Stimulated activated effector memory CD8-positive, alpha-beta T cell treated with anti-CD3 and anti-CD28 coated beads, Interleukin-12 subunit alpha, Interleukin-12 subunit beta, amount 100 ng/mL, for 72 hours (primary cell): ENCODE data around the gene SPP2.
A peak's percentile ranks its signal among the peaks of the same experiment; 100 is the strongest.

Experiments used
- ATAC-seq: fragments of 150-1000 bp; cut with Tn5 transposase; 2 replicates; pipeline ENCODE4 v1.10.0; 2021
- DNase-seq, 2 donors: peaks; one replicate each; pipeline ENCODE4 v3.0.0; 2021 to 2022; ENCODE audit warnings: low spot score in 2 of 2
- H3K27ac Mint-ChIP-seq: one replicate; pipeline ENCODE4 v1.8.0; 2022; ENCODE audit warnings: mild to moderate bottlenecking, mixed read lengths
- H3K36me3 Mint-ChIP-seq: one replicate; pipeline ENCODE4 v1.8.0; 2022; ENCODE audit warnings: mild to moderate bottlenecking, mixed read lengths
- H3K4me1 Mint-ChIP-seq: one replicate; pipeline ENCODE4 v1.8.0; 2022; ENCODE audit warnings: mixed read lengths
- H3K4me3 Mint-ChIP-seq: one replicate; pipeline ENCODE4 v1.8.0; 2022; ENCODE audit warnings: mild to moderate bottlenecking, mixed read lengths
- H3K9me3 Mint-ChIP-seq: one replicate; pipeline ENCODE4 v1.8.0; 2022; ENCODE audit warnings: mixed read lengths

The SPP2 gene

GRCh38 chr2:234098681-234099080 lies 48.2 kb downstream of the SPP2 start:
- H3K36me3 Mint-ChIP-seq, result no peaks in the 10 kb centered on the region
- H3K4me3 Mint-ChIP-seq, result no peak overlapping the region
- DNase-seq, result no peak
- no peaks in the 10 kb centered on the region for H3K9me3 Mint-ChIP-seq
- peaks cover 38% of the 10 kb centered on the region for H3K4me1 Mint-ChIP-seq
- ATAC-seq, result no peak
- H3K27ac Mint-ChIP-seq, result no peak overlapping the region

- DNase-seq (no peak), ATAC-seq (no peak)
- Mint-ChIP-seq H3K36me3 (no peaks in the 10 kb centered on the region), H3K4me1 (peaks cover 38% of the 10 kb centered on the region), H3K9me3 (no peaks in the 10 kb centered on the region), H3K27ac (no peak overlapping the region), H3K4me3 (no peak overlapping the region)
Observed at GRCh38 chr2:234099266-234099665, 48.8 kb downstream of the SPP2 start.

GRCh38 chr2:234100686-234101085 lies 50.2 kb downstream of the SPP2 start:
- DNase-seq (no peak), ATAC-seq (peak; percentile 62)
- Mint-ChIP-seq H3K27ac (peak overlapping the region; percentile 30), H3K9me3 (no peaks in the 10 kb centered on the region), H3K4me3 (no peak overlapping the region), H3K36me3 (no peaks in the 10 kb centered on the region), H3K4me1 (peaks cover 38% of the 10 kb centered on the region)

- Mint-ChIP-seq H3K4me3 (no peak overlapping the region), H3K36me3 (no peaks in the 10 kb centered on the region), H3K9me3 (no peaks in the 10 kb centered on the region), H3K27ac (no peak overlapping the region), H3K4me1 (peaks cover 38% of the 10 kb centered on the region)
- ATAC-seq (no peak), DNase-seq (no peak)
Observed at GRCh38 chr2:234102112-234102511, 51.6 kb downstream of the SPP2 start.

- Mint-ChIP-seq H3K4me1 (peaks cover 15% of the 10 kb centered on the region), H3K4me3 (no peak overlapping the region), H3K27ac (no peak overlapping the region), H3K9me3 (no peaks in the 10 kb centered on the region), H3K36me3 (no peaks in the 10 kb centered on the region)
- ATAC-seq (no peak), DNase-seq (no peak)
Observed at GRCh38 chr2:234107861-234108260, 57.4 kb downstream of the SPP2 start.

- no peak overlapping the region for H3K4me3 Mint-ChIP-seq
- H3K36me3 Mint-ChIP-seq, result no peaks in the 10 kb centered on the region
- no peak for ATAC-seq
- H3K9me3 Mint-ChIP-seq, result no peaks in the 10 kb centered on the region
- H3K27ac Mint-ChIP-seq, result no peak overlapping the region
- DNase-seq, result no peak
- peaks cover 12% of the 10 kb centered on the region for H3K4me1 Mint-ChIP-seq
Observed at GRCh38 chr2:234109321-234109720, 58.8 kb downstream of the SPP2 start.

GRCh38 chr2:234110219-234110618 lies 59.7 kb downstream of the SPP2 start:
- no peak for ATAC-seq
- H3K4me3 Mint-ChIP-seq, result no peak overlapping the region
- DNase-seq, result no peak

GRCh38 chr2:234111523-234111922 lies 61.0 kb downstream of the SPP2 start:
- peak; percentile 96 for ATAC-seq
- H3K36me3 Mint-ChIP-seq, result no peaks in the 10 kb centered on the region

More at GRCh38 chr2:234110219-234110618, 59.7 kb downstream of the SPP2 start:
- no peaks in the 10 kb centered on the region for H3K9me3 Mint-ChIP-seq
- no peak overlapping the region for H3K27ac Mint-ChIP-seq
- no peaks in the 10 kb centered on the region for H3K36me3 Mint-ChIP-seq
- H3K4me1 Mint-ChIP-seq, result peaks cover 12% of the 10 kb centered on the region

GRCh38 chr2:234116010-234116409 lies 65.5 kb downstream of the SPP2 start:
- DNase-seq (no peak), ATAC-seq (no peak)
- H3K36me3 Mint-ChIP-seq, result no peaks in the 10 kb centered on the region
- no peaks in the 10 kb centered on the region for H3K9me3 Mint-ChIP-seq
- peaks cover 8% of the 10 kb centered on the region for H3K4me1 Mint-ChIP-seq
- no peak overlapping the region for H3K27ac Mint-ChIP-seq
- H3K4me3 Mint-ChIP-seq, result no peak overlapping the region

More at GRCh38 chr2:234111523-234111922, 61.0 kb downstream of the SPP2 start:
- H3K27ac Mint-ChIP-seq, result no peak overlapping the region
- no peak for DNase-seq
- H3K4me1 Mint-ChIP-seq, result peaks cover 12% of the 10 kb centered on the region
- no peaks in the 10 kb centered on the region for H3K9me3 Mint-ChIP-seq
- no peak overlapping the region for H3K4me3 Mint-ChIP-seq

- Mint-ChIP-seq H3K4me1 (no peaks in the 10 kb centered on the region), H3K27ac (no peak overlapping the region), H3K9me3 (no peaks in the 10 kb centered on the region), H3K4me3 (no peak overlapping the region), H3K36me3 (no peaks in the 10 kb centered on the region)
- DNase-seq, result no peak
- no peak for ATAC-seq
Observed at GRCh38 chr2:234121999-234122398, 71.5 kb downstream of the SPP2 start.

GRCh38 chr2:234125451-234126145 lies 75.1 kb downstream of the SPP2 start:
- H3K4me3 Mint-ChIP-seq, result no peak overlapping the region
- no peak for ATAC-seq
- H3K4me1 Mint-ChIP-seq, result peaks cover 12% of the 10 kb centered on the region
- no peaks in the 10 kb centered on the region for H3K36me3 Mint-ChIP-seq
- H3K27ac Mint-ChIP-seq, result no peak overlapping the region
- DNase-seq, result no peak
- H3K9me3 Mint-ChIP-seq, result no peaks in the 10 kb centered on the region

- Mint-ChIP-seq H3K36me3 (no peaks in the 10 kb centered on the region), H3K9me3 (no peaks in the 10 kb centered on the region), H3K4me1 (peaks cover 16% of the 10 kb centered on the region), H3K4me3 (no peak overlapping the region), H3K27ac (no peak overlapping the region)
- ATAC-seq (no peak), DNase-seq (no peak)
Observed at GRCh38 chr2:234126146-234126470, 75.6 kb downstream of the SPP2 start.
